ENCODE results near the gene LIN7A. TPM values are rescaled to one million over a fixed set of nuclear protein-coding genes. Genes with fewer than 3 reads are reported as not detected.

The LIN7A gene
- total RNA-seq, 1 experiment from 2014 or later = 0.15 TPM

DNA sequence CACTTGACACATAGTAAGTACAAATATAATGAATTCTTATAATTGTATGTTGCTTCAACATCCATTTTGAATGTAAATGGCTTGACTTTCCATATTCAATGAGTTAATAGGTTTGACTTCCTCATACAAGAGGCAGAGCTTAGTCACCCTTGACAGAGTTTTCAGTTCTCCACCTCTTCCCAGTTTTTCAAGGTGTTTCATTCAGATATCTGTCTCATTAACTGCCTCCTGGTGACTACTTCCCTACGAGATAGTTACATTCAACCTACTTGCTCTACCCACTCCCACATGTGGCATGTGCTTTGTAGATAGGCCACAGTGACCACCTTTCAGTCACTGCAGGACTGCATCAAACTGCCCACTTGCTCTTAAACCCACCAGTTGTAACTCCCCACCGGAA is 161.0 kb downstream of the LIN7A start:
- H3K4me3 ChIP-seq (ENCODE audit: low read length) = no peak overlapping the region
- no peak overlapping the region for H3K4me2 ChIP-seq (ENCODE audit: low read depth, low read length, poor library complexity, severe bottlenecking)
- H3K27ac ChIP-seq (ENCODE audit: low read length) = no peak overlapping the region
- no peaks in the 10 kb centered on the region for H3K79me2 ChIP-seq (ENCODE audit: low read length)
- no peaks in the 10 kb centered on the region for H3K36me3 ChIP-seq (ENCODE audit: insufficient read depth, low read length)
- H3K27me3 ChIP-seq (ENCODE audit: low read length) = no peaks in the 10 kb centered on the region; the same call in 1 of the 2 replicates
- DNase-seq = no peak
- H3K9me3 ChIP-seq (ENCODE audit: low read length) = no peaks in the 10 kb centered on the region
- no peaks in the 10 kb centered on the region for H4K20me1 ChIP-seq (ENCODE audit: insufficient read depth, low read depth, low read length)
- no peaks in the 10 kb centered on the region for H3K9me2 ChIP-seq (replicated peaks; ENCODE audit: insufficient read depth, low read length)
- peaks cover 23% of the 10 kb centered on the region for H3K4me1 ChIP-seq (ENCODE audit: low read length)
- no peak overlapping the region for H3K9ac ChIP-seq (ENCODE audit: low read length)
- no peak overlapping the region for H2AFZ ChIP-seq (ENCODE audit: low read length)

GRCh38 chr12:80770958-80771357 is 166.8 kb downstream of the LIN7A start:
- Histone ChIP-seq H3K9ac (ENCODE audit: low read length) (no peak overlapping the region), H3K79me2 (ENCODE audit: low read length) (no peaks in the 10 kb centered on the region), H3K4me2 (ENCODE audit: low read depth, low read length, poor library complexity, severe bottlenecking) (no peak overlapping the region), H4K20me1 (ENCODE audit: insufficient read depth, low read depth, low read length) (no peaks in the 10 kb centered on the region), H3K27ac (ENCODE audit: low read length) (no peak overlapping the region), H2AFZ (ENCODE audit: low read length) (no peak overlapping the region), H3K4me1 (ENCODE audit: low read length) (peaks cover 27% of the 10 kb centered on the region), H3K36me3 (ENCODE audit: insufficient read depth, low read length) (no peaks in the 10 kb centered on the region), H3K9me3 (ENCODE audit: low read length) (no peaks in the 10 kb centered on the region), H3K9me2 (replicated peaks; ENCODE audit: insufficient read depth, low read length) (no peaks in the 10 kb centered on the region), H3K4me3 (ENCODE audit: low read length) (no peak overlapping the region), H3K27me3 (ENCODE audit: low read length) (0 out of 2 replicates have a peak, but pooled peaks cover 4% of the 10 kb centered on the region)
- no peak for DNase-seq

DNA sequence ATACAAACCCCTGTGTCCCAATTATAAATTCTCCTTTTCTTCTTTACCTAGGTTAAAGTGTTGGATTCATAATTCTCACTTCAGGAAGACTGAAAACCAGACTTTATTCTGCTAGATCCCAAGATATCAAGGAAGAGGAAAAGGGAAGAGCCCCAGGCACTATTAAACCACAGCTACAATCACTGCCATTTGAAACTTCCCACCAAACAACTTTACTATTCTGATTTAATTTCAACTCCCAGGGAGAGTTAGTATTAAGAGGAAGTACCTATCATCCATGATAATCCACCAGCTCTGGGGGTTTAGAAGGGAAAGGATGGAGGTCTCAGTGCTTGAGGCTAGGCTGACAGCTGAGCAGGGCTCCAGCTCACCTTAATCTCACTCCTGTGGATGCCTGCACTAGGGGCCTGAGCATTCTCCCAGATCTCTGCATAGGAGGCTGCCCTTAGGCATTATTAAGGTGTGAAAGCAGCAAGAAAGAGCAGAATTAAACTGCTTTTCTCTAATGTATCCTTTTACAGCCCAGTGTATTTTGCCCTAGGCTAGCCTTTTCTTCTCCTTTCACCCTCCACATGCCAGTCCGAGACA is 168.1 kb downstream of the LIN7A start:
- H3K9ac ChIP-seq (ENCODE audit: low read length) = no peak overlapping the region
- H3K27ac ChIP-seq (ENCODE audit: low read length) = no peak overlapping the region
- no peak overlapping the region for H2AFZ ChIP-seq (ENCODE audit: low read length)
- H3K79me2 ChIP-seq (ENCODE audit: low read length) = no peaks in the 10 kb centered on the region
- peaks cover 29% of the 10 kb centered on the region for H3K4me1 ChIP-seq (ENCODE audit: low read length)
- no peaks in the 10 kb centered on the region for H3K9me3 ChIP-seq (ENCODE audit: low read length)
- no peak overlapping the region for H3K4me3 ChIP-seq (ENCODE audit: low read length)
- DNase-seq = no peak
- H3K9me2 ChIP-seq (replicated peaks; ENCODE audit: insufficient read depth, low read length) = no peaks in the 10 kb centered on the region
- no peaks in the 10 kb centered on the region for H3K36me3 ChIP-seq (ENCODE audit: insufficient read depth, low read length)
- no peak overlapping the region for H3K4me2 ChIP-seq (ENCODE audit: low read depth, low read length, poor library complexity, severe bottlenecking)
- H4K20me1 ChIP-seq (ENCODE audit: insufficient read depth, low read depth, low read length) = no peaks in the 10 kb centered on the region
- H3K27me3 ChIP-seq (ENCODE audit: low read length) = 0 out of 2 replicates have a peak, but pooled peaks cover 4% of the 10 kb centered on the region

DNA sequence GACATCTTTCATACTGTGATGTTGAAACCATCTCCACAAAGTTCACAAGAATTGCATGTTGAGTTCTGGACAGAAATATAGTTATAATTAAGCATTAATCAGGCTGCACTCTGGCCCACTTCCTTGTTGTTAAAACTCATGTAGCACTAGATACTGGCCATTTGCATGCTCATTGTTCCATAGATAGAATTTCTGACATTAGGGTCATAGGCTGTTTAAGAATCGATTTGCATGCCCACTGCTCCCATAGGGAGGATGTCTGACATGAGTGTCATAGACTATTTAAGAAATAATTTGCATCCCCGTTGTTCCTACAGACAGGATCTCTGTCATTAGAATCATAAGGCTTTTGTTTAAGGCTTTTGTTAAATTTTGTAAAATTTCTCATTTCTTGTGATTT is 170.8 kb downstream of the LIN7A start:
- Histone ChIP-seq H3K36me3 (ENCODE audit: insufficient read depth, low read length) (no peaks in the 10 kb centered on the region), H3K9ac (ENCODE audit: low read length) (no peak overlapping the region), H3K4me3 (ENCODE audit: low read length) (0 out of 2 replicates have a peak overlapping the region, but pooled peaks have one; percentile 31), H3K4me2 (ENCODE audit: low read depth, low read length, poor library complexity, severe bottlenecking) (peak overlapping the region; percentile 68), H3K9me2 (replicated peaks; ENCODE audit: insufficient read depth, low read length) (no peaks in the 10 kb centered on the region), H3K4me1 (ENCODE audit: low read length) (peaks cover 29% of the 10 kb centered on the region), H3K9me3 (ENCODE audit: low read length) (no peaks in the 10 kb centered on the region), H2AFZ (ENCODE audit: low read length) (no peak overlapping the region), H4K20me1 (ENCODE audit: insufficient read depth, low read depth, low read length) (no peaks in the 10 kb centered on the region), H3K27ac (ENCODE audit: low read length) (no peak overlapping the region; the same call in 1 of the 2 replicates), H3K79me2 (ENCODE audit: low read length) (no peaks in the 10 kb centered on the region), H3K27me3 (ENCODE audit: low read length) (0 out of 2 replicates have a peak, but pooled peaks cover 4% of the 10 kb centered on the region)
- DNase-seq = peak; percentile 94

- H3K27me3 ChIP-seq (ENCODE audit: low read length) = 0 out of 2 replicates have a peak, but pooled peaks cover 3% of the 10 kb centered on the region
- H3K4me1 ChIP-seq (ENCODE audit: low read length) = peaks cover 29% of the 10 kb centered on the region
- no peak overlapping the region for H3K9ac ChIP-seq (ENCODE audit: low read length)
- H3K79me2 ChIP-seq (ENCODE audit: low read length) = no peaks in the 10 kb centered on the region
- no peaks in the 10 kb centered on the region for H3K9me3 ChIP-seq (ENCODE audit: low read length)
- no peak overlapping the region; the same call in 1 of the 2 replicates for H3K27ac ChIP-seq (ENCODE audit: low read length)
- no peaks in the 10 kb centered on the region for H4K20me1 ChIP-seq (ENCODE audit: insufficient read depth, low read depth, low read length)
- no peak for DNase-seq
- no peaks in the 10 kb centered on the region for H3K9me2 ChIP-seq (replicated peaks; ENCODE audit: insufficient read depth, low read length)
- peak overlapping the region; percentile 68 for H3K4me2 ChIP-seq (ENCODE audit: low read depth, low read length, poor library complexity, severe bottlenecking)
- 0 out of 2 replicates have a peak overlapping the region, but pooled peaks have one; percentile 31 for H3K4me3 ChIP-seq (ENCODE audit: low read length)
- H3K36me3 ChIP-seq (ENCODE audit: insufficient read depth, low read length) = no peaks in the 10 kb centered on the region
- H2AFZ ChIP-seq (ENCODE audit: low read length) = no peak overlapping the region
Measured at GRCh38 chr12:80766210-80766609, 171.5 kb downstream of the LIN7A start.

DNA sequence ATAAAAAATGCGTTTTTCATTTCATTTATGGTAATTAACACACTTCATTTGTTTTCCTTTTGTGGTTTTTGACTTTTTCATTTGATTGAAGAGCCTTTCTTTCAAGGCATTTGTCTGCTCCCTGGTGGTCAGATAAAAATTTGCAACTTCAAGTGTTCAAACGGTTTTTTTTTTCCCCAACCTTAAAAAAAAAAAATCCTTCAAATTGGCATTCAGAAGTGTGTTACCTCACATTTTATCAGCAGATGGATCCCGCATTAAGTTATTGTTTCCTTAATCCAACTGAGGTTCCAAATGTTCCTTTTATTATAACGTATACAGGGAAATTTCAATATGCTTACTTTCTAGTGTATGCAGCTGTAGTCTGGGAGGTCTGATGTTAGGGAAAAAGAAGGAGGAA is 173.9 kb downstream of the LIN7A start:
- Histone ChIP-seq H3K36me3 (ENCODE audit: insufficient read depth, low read length) (no peaks in the 10 kb centered on the region), H3K4me1 (ENCODE audit: low read length) (peaks cover 23% of the 10 kb centered on the region), H3K4me2 (ENCODE audit: low read depth, low read length, poor library complexity, severe bottlenecking) (no peak overlapping the region), H3K9me3 (ENCODE audit: low read length) (no peaks in the 10 kb centered on the region), H3K79me2 (ENCODE audit: low read length) (no peaks in the 10 kb centered on the region), H4K20me1 (ENCODE audit: insufficient read depth, low read depth, low read length) (no peaks in the 10 kb centered on the region), H3K9me2 (replicated peaks; ENCODE audit: insufficient read depth, low read length) (no peaks in the 10 kb centered on the region), H3K9ac (ENCODE audit: low read length) (no peak overlapping the region), H3K4me3 (ENCODE audit: low read length) (no peak overlapping the region), H3K27me3 (ENCODE audit: low read length) (no peaks in the 10 kb centered on the region), H3K27ac (ENCODE audit: low read length) (no peak overlapping the region), H2AFZ (ENCODE audit: low read length) (no peak overlapping the region)
- DNase-seq = peak; percentile 86

GRCh38 chr12:80761838-80762237 is 175.9 kb downstream of the LIN7A start:
- H4K20me1 ChIP-seq (ENCODE audit: insufficient read depth, low read depth, low read length) = no peaks in the 10 kb centered on the region
- no peak overlapping the region for H3K9ac ChIP-seq (ENCODE audit: low read length)
- H3K9me2 ChIP-seq (replicated peaks; ENCODE audit: insufficient read depth, low read length) = no peaks in the 10 kb centered on the region
- no peaks in the 10 kb centered on the region for H3K27me3 ChIP-seq (ENCODE audit: low read length)
- no peak overlapping the region for H3K27ac ChIP-seq (ENCODE audit: low read length)
- H3K4me3 ChIP-seq (ENCODE audit: low read length) = no peak overlapping the region
- H3K36me3 ChIP-seq (ENCODE audit: insufficient read depth, low read length) = no peaks in the 10 kb centered on the region
- peaks cover 11% of the 10 kb centered on the region for H3K4me1 ChIP-seq (ENCODE audit: low read length)
- no peak for DNase-seq
- no peak overlapping the region for H2AFZ ChIP-seq (ENCODE audit: low read length)
- H3K9me3 ChIP-seq (ENCODE audit: low read length) = no peaks in the 10 kb centered on the region
- H3K79me2 ChIP-seq (ENCODE audit: low read length) = no peaks in the 10 kb centered on the region
- H3K4me2 ChIP-seq (ENCODE audit: low read depth, low read length, poor library complexity, severe bottlenecking) = no peak overlapping the region

DNA sequence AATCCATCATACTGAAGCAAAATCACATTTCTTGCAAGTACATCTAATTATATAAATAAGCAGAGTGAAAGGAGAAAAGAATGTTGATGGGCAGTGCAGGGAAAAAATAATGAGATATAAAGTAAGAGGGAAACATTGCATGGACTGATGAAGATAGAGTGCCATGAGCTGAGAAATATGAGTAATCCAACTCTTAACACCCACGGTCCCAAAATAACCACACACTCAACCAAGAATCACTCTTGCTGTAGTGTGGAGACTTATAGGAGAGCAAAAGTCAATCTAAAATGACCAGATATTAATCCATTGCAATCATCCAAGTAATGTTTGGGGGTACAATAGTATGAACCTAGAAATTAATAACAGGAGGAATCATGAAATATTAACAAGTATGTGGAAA is 180.9 kb downstream of the LIN7A start:
- no peak for DNase-seq
- no peaks in the 10 kb centered on the region for H3K27me3 ChIP-seq (ENCODE audit: low read length)
- H3K79me2 ChIP-seq (ENCODE audit: low read length) = no peaks in the 10 kb centered on the region
- no peak overlapping the region for H3K27ac ChIP-seq (ENCODE audit: low read length)
- no peaks in the 10 kb centered on the region for H4K20me1 ChIP-seq (ENCODE audit: insufficient read depth, low read depth, low read length)
- H2AFZ ChIP-seq (ENCODE audit: low read length) = no peak overlapping the region
- no peak overlapping the region for H3K9ac ChIP-seq (ENCODE audit: low read length)
- no peaks in the 10 kb centered on the region for H3K9me2 ChIP-seq (replicated peaks; ENCODE audit: insufficient read depth, low read length)
- H3K9me3 ChIP-seq (ENCODE audit: low read length) = no peaks in the 10 kb centered on the region
- H3K4me2 ChIP-seq (ENCODE audit: low read depth, low read length, poor library complexity, severe bottlenecking) = no peak overlapping the region
- no peak overlapping the region for H3K4me3 ChIP-seq (ENCODE audit: low read length)
- no peaks in the 10 kb centered on the region for H3K4me1 ChIP-seq (ENCODE audit: low read length)
- H3K36me3 ChIP-seq (ENCODE audit: insufficient read depth, low read length) = no peaks in the 10 kb centered on the region

Measured in Karpas-422 (cell line).